GM10248 (cell line): ENCODE measurements around the gene ASAP2.

Experiments
- CTCF ChIA-PET: fragments of 300-600 bp; sonication (Branson Sonifier 250); formaldehyde crosslinking; extraction: SDS; loops from one replicate; lab custom pipeline; 2021; ENCODE audit warnings: antibody characterized with exemption; lab: Yijun Ruan, JAX
- POLR2A ChIA-PET: fragments of 350-650 bp; sonication (Branson Sonifier 250); formaldehyde crosslinking; extraction: SDS; loops from one replicate; lab custom pipeline; 2020; ENCODE audit warnings: antibody characterized with exemption; lab: Yijun Ruan, JAX
- DNase-seq: peaks from one replicate; pipeline ENCODE4 v3.0.0; 2012; ENCODE audit errors: extremely low spot score
- CTCF ChIP-seq: IDR thresholded peaks from 2 replicates; pipeline ENCODE4 v1.5.1; 2012; ENCODE audit warnings: mild to moderate bottlenecking, low read depth; ENCODE audit errors: extremely low read depth, missing control alignments, control extremely low read depth

The ASAP2 gene

DNA sequence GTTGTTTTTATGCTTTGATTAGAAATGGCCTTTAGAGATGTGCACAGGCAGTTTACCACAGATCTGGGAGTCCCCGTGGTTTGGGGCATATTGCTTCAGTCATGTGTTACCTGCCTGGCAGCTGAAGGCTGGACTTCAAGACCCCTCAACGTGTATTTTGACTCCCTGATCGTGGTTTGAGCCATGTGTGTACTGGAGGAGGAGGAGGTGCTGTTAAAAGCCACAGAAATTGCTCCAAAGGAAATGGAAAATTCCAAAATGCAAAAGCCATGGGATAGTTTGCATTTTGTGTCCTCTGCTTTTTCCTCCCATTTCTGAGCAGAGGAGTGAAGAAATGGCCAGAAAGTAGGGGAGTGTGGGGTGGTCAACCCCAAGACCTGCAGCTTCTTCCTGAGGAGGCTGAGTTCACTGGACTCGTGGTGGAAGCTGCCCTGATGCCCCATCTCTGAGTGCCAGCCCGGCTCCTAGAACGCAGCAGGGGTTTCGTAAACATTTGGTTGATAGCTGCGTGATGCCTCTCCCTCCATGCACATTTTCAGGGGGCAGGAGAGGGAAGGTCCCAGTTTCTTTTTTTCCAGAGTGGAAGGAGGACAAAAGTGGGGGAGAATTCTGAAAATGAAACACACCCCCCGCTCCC, 171.0 kb downstream of the ASAP2 start:
- ChIA-PET POLR2A (no interaction called here), CTCF (no interaction called here)
- TF ChIP-seq CTCF, result no peak
- DNase-seq, result no peak

DNA sequence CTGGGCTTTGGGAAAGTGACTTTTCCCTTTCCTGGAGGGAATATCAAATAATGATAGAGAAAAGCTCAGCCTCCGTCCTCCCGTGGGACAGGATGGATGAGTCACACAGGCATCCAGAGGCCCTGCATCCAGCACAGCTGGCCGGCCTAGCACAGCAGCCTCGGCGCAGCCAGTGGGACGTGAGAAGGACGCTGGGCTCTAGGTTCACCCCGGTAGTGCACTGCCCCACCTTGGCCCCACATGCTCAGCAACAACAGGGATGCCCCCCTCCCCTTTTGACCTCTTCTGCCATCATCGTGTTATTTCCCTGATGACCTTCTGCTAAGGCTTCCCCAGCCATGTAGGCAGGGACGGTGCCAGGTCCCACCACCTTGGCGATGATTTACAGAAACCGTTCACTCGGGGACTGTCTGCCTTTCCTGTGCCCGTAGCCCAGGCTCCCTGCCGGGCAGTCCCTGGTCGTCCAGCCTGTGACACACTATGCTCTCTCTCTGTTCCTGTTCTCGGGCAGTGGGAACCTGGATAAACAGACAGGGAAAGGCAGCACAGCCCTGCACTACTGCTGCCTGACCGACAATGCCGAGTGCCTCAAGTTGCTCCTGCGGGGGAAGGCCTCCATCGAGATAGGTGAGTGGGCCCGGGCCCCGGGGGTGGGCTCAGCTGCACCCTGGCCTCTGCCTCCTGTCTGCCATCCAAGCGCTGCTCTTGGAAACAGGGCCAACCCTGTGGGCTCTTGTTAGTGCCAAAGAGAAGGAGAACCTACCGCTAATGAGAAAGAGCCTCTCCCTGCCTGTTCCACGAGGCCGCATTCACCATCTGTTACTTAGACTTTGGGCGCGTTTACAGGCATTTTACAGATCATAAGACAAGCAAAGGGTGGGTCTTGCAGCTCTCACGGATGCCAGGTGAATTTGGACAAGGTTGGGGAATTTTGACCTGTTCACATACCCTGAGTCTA, 172.1 kb downstream of the ASAP2 start:
- no peak for TF ChIP-seq CTCF
- DNase-seq, result no peak
- ChIA-PET POLR2A (no interaction called here), CTCF (no interaction called here)

- CTCF ChIA-PET, result no interaction called here
Observed at GRCh38 chr2:9379391-9379755, 172.8 kb downstream of the ASAP2 start.

GRCh38 chr2:9380702-9381628, 174.4 kb downstream of the ASAP2 start:
- POLR2A ChIA-PET, result no interaction called here
- no peak for DNase-seq
- CTCF ChIA-PET, result interaction anchor here (0.9 to 2.2 kb wide), 4 partner anchors 10 to 20 kb away, joined by 3 to 7 read pairs (median 3); no protein-coding TSS in a partner anchor
- TF ChIP-seq CTCF, result no peak

More at GRCh38 chr2:9379391-9379755, 172.8 kb downstream of the ASAP2 start:
- TF ChIP-seq CTCF, result no peak
- POLR2A ChIA-PET, result no interaction called here
- DNase-seq, result no peak

GRCh38 chr2:9382604-9383235, 176.1 kb downstream of the ASAP2 start:
- no peak for TF ChIP-seq CTCF
- no peak for DNase-seq
- CTCF ChIA-PET, result interaction anchor here (1.2 to 2.2 kb wide), 2 partner anchors 8 to 18 kb away, joined by 3 to 7 read pairs; no protein-coding TSS in a partner anchor
- POLR2A ChIA-PET, result no interaction called here
